ENCODE data around the gene ALDH3B2.
"Not testable (repeated sequence)": the region's sequence is repeated elsewhere in the genome, so short reads cannot be mapped to it uniquely, and the experiment has no call there.

The ALDH3B2 gene

DNA sequence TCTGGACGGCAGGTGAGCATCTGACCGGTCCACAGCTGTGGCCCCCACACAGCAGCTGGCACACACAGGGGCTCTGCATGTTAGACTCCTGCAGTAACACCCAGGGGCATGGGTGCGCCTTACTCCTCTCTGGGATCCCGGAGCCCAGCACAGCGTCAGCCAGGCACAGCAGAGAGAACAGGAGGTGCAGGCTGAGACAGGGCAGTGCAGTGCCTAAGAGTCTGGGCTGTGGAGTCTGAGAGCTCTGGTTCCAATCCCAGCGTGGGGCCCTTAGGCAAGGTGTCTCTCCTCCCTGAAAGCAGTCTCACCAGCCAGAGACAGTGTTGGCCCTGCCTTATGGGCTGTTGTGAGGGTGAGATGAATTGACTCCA, 47.0 kb downstream of the ALDH3B2 start:
- Histone ChIP-seq H3K27ac (no peak overlapping the region), H3K27me3 (peaks cover 6% of the 10 kb centered on the region), H3K4me3 (ENCODE audit: low read depth in 1 of 2, low read length in 1 of 2) (no peak overlapping the region), H3K4me1 (ENCODE audit: control insufficient read depth in 1 of 2, insufficient read depth in 1 of 2, low read depth in 1 of 2, low read length in 1 of 2) (peaks cover 13 to 15% of the 10 kb centered on the region in 2 experiments), H3K9me3 (no peaks in the 10 kb centered on the region), H3K36me3 (no peaks in the 10 kb centered on the region)
- no peak for TF ChIP-seq CTCF (IDR thresholded peaks at IDR 0.05)

- no peaks in the 10 kb centered on the region for H3K36me3 ChIP-seq
- peaks cover 13 to 15% of the 10 kb centered on the region in 2 experiments for H3K4me1 ChIP-seq (ENCODE audit: control insufficient read depth in 1 of 2, insufficient read depth in 1 of 2, low read depth in 1 of 2, low read length in 1 of 2)
- no peak overlapping the region for H3K4me3 ChIP-seq (ENCODE audit: low read depth in 1 of 2, low read length in 1 of 2)
- no peaks in the 10 kb centered on the region for H3K9me3 ChIP-seq
- H3K27ac ChIP-seq: no peak overlapping the region
- H3K27me3 ChIP-seq: peaks cover 6% of the 10 kb centered on the region
- no peak for TF ChIP-seq CTCF (IDR thresholded peaks at IDR 0.05)
Observed at GRCh38 chr11:67626970-67627369, 47.5 kb downstream of the ALDH3B2 start.

DNA sequence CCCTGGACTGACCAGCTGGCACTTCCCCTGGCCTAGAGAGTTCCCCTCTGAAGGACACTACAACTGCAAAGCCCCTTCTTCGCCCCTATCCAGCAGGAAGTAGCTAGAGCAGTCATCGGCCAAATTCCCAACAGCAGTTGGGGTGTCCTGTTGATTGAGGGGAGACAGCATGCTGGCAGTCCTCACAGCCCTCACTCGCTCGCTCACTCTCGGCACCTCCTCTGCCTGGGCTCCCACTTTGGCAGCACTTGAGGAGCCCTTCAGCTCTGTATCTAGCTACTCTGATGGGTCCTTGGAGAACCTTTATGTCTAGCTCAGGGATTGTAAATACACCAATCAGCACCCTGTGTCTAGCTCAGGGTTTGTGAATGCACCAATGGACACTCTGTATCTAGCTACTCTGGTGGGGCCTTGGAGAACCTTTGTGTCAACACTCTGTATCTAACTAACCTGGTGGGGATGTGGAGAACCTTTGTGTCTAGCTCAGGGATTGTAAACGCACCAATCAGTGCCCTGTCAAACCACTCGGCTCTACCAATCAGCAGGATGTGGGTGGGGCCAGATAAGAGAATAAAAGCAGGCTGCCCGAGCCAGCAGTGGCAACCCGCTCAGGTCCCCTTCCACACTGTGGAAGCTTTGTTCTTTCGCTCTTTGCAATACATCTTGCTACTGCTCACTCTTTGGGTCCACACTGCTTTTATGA, 48.1 kb downstream of the ALDH3B2 start:
- not testable (repeated sequence) for H3K9me3 ChIP-seq; H3K27ac ChIP-seq; H3K4me3 ChIP-seq (ENCODE audit: low read depth in 1 of 2, low read length in 1 of 2); H3K36me3 ChIP-seq; H3K27me3 ChIP-seq
- H3K4me1 ChIP-seq (ENCODE audit: control insufficient read depth in 1 of 2, insufficient read depth in 1 of 2, low read depth in 1 of 2, low read length in 1 of 2): peaks cover 13 to 15% of the 10 kb centered on the region in 2 experiments

- not testable (repeated sequence) for H3K4me1 ChIP-seq (ENCODE audit: control insufficient read depth in 1 of 2, insufficient read depth in 1 of 2, low read depth in 1 of 2, low read length in 1 of 2); H3K27me3 ChIP-seq; H3K9me3 ChIP-seq; H3K4me3 ChIP-seq (ENCODE audit: low read depth in 1 of 2, low read length in 1 of 2); H3K27ac ChIP-seq; H3K36me3 ChIP-seq
Observed at GRCh38 chr11:67623795-67624194, 50.6 kb downstream of the ALDH3B2 start.

- H3K9me3 ChIP-seq; H3K4me1 ChIP-seq (ENCODE audit: control insufficient read depth in 1 of 2, insufficient read depth in 1 of 2, low read depth in 1 of 2, low read length in 1 of 2); H3K4me3 ChIP-seq (ENCODE audit: low read depth in 1 of 2, low read length in 1 of 2); H3K27ac ChIP-seq; H3K27me3 ChIP-seq; H3K36me3 ChIP-seq: not testable (repeated sequence)
Observed at GRCh38 chr11:67622905-67623304, 51.5 kb downstream of the ALDH3B2 start.

DNA sequence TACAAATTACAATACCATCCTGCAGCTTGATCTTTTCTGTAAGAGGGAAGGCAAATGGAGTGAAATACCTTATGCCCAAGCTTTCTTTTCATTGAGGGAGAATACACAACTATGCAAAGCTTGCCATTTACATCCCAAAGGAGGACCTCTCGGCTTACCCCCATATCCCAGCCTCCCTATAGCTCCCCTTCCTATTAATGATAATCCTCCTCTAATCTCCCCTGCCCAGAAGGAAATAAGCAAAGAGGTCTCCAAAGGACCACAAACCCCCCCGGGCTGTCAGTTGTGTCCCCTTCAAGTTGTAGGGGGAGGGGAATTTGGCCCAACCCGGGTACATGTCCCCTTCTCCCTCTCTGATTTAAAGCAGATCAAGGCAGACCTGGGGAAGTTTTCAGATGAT, 52.5 kb downstream of the ALDH3B2 start:
- not testable (repeated sequence) for H3K9me3 ChIP-seq; H3K4me3 ChIP-seq (ENCODE audit: low read depth in 1 of 2, low read length in 1 of 2); H3K36me3 ChIP-seq; H3K27ac ChIP-seq; H3K4me1 ChIP-seq (ENCODE audit: control insufficient read depth in 1 of 2, insufficient read depth in 1 of 2, low read depth in 1 of 2, low read length in 1 of 2)
- H3K27me3 ChIP-seq: peaks cover 12% of the 10 kb centered on the region

- H3K36me3 ChIP-seq; H3K4me3 ChIP-seq (ENCODE audit: low read depth in 1 of 2, low read length in 1 of 2); H3K27ac ChIP-seq; H3K4me1 ChIP-seq (ENCODE audit: control insufficient read depth in 1 of 2, insufficient read depth in 1 of 2, low read depth in 1 of 2, low read length in 1 of 2); H3K9me3 ChIP-seq: not testable (repeated sequence)
- H3K27me3 ChIP-seq: peaks cover 25% of the 10 kb centered on the region
Observed at GRCh38 chr11:67620621-67621020, 53.8 kb downstream of the ALDH3B2 start.

DNA sequence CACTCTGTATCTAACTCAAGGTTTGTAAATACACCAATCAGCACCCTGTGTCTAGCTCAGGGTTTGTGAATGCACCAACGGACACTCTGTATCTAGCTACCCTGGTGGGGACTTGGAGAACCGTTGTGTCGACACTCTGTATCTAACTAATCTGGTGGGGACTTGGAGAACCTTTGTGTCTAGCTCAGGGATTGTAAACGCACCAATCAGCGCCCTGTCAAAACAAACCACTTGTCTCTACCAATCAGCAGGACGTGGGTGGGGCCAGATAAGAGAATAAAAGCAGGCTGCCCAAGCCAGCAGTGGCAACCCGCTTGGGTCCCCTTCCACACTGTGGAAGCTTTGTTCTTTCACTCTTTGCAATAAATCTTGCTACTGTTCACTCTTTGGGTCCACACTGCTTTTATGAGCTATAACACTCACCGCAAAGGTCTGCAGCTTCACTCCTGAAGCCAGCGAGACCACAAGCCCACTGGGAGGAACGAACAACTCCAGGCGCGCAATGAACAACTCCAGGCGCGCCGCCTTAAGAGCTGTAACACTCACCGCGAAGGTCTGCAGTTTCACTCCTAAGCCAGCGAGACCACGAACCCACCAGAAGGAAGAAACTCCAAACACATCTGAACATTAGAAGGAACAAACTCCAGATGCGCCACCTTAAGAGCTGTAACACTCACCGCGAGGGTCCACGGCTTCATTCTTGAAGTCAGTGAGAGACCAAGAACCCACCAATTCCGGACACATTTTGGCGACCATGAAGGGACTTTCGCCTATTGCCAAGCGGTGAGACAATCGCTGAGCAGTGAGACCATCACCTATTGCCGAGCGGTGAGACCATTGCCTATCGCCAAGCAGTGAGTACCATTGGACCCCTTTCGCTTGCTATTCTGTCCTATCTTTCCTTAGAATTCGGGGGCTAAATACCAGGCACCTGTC, 54.5 kb downstream of the ALDH3B2 start:
- H3K4me3 ChIP-seq (ENCODE audit: low read depth in 1 of 2, low read length in 1 of 2); H3K36me3 ChIP-seq; H3K9me3 ChIP-seq; H3K4me1 ChIP-seq (ENCODE audit: control insufficient read depth in 1 of 2, insufficient read depth in 1 of 2, low read depth in 1 of 2, low read length in 1 of 2); H3K27ac ChIP-seq: not testable (repeated sequence)
- H3K27me3 ChIP-seq: peaks cover 29% of the 10 kb centered on the region

DNA sequence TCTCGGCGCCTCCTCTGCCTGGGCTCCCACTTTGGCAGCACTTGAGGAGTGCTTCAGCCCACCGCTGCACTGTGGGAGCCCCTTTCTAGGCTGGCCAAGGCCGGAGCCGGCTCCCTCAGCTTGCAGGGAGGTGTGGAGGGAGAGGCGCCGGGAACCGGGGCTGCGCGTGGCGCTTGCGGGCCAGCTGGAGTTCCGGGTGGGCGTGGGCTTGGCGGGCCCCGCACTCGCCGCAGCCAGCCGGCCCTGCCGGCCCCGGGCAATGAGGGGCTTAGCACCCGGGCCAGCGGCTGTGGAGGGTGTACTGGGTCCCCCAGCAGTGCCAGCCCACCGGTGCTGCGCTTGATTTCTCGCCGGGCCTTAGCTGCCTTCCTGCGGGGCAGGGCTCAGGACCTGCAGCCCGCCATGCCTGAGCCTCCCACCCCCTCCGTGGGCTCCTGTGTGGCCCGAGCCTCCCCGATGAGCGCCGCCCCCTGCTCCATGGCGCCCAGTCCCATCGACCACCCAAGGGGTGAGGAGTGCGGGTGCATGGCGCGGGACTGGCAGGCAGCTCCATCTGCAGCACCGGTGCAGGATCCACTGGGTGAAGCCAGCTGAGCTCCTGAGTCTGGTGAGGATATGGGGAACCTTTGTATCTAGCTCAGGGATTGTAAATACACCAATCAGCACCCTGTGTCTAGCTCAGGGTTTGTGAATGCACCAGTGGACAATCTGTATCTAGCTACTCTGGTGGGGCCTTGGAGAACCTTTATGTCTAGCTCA, 55.3 kb downstream of the ALDH3B2 start:
- H3K9me3 ChIP-seq; H3K4me3 ChIP-seq (ENCODE audit: low read depth in 1 of 2, low read length in 1 of 2); H3K36me3 ChIP-seq; H3K27ac ChIP-seq; H3K4me1 ChIP-seq (ENCODE audit: control insufficient read depth in 1 of 2, insufficient read depth in 1 of 2, low read depth in 1 of 2, low read length in 1 of 2): not testable (repeated sequence)
- H3K27me3 ChIP-seq: peaks cover 29% of the 10 kb centered on the region

Measured in neutrophil (primary cell).